ENCODE results near the gene VWA5B1. TPM values are rescaled to one million over a fixed set of nuclear protein-coding genes. Genes with fewer than 3 reads are reported as not detected.

VWA5B1 gene
- total RNA-seq, 1 donor: not detected

GRCh38 chr1:20345419-20345818 is 54.7 kb downstream of the VWA5B1 start:
- no peak overlapping the region for H3K4me3 ChIP-seq (ENCODE audit: low read depth, low read length)
- no peak for TF ChIP-seq CTCF (IDR thresholded peaks at IDR 0.05; ENCODE audit: insufficient read depth, low read length)
- DNase-seq (ENCODE audit: low read depth): no peak

GRCh38 chr1:20346433-20346832 is 55.8 kb downstream of the VWA5B1 start:
- no peak overlapping the region for H3K4me3 ChIP-seq (ENCODE audit: low read depth, low read length)
- no peak for DNase-seq (ENCODE audit: low read depth)
- TF ChIP-seq CTCF (IDR thresholded peaks at IDR 0.05; ENCODE audit: insufficient read depth, low read length): no peak

- no peak for TF ChIP-seq CTCF (IDR thresholded peaks at IDR 0.05; ENCODE audit: insufficient read depth, low read length)
- no peak overlapping the region for H3K4me3 ChIP-seq (ENCODE audit: low read depth, low read length)
- DNase-seq (ENCODE audit: low read depth): no peak
These were observed 57.0 kb downstream of the VWA5B1 start for GRCh38 chr1:20347699-20348098.

- no peak for DNase-seq (ENCODE audit: low read depth)
- H3K4me3 ChIP-seq (ENCODE audit: low read depth, low read length): no peak overlapping the region
- no peak for TF ChIP-seq CTCF (IDR thresholded peaks at IDR 0.05; ENCODE audit: insufficient read depth, low read length)
These were observed 57.7 kb downstream of the VWA5B1 start for GRCh38 chr1:20348326-20348915.

- no peak overlapping the region for H3K4me3 ChIP-seq (ENCODE audit: low read depth, low read length)
- TF ChIP-seq CTCF (IDR thresholded peaks at IDR 0.05; ENCODE audit: insufficient read depth, low read length): no peak
- no peak for DNase-seq (ENCODE audit: low read depth)
These were observed 58.9 kb downstream of the VWA5B1 start for GRCh38 chr1:20349561-20349960.

- TF ChIP-seq CTCF (IDR thresholded peaks at IDR 0.05; ENCODE audit: insufficient read depth, low read length): no peak
- no peak overlapping the region for H3K4me3 ChIP-seq (ENCODE audit: low read depth, low read length)
- no peak for DNase-seq (ENCODE audit: low read depth)
These were observed 59.3 kb downstream of the VWA5B1 start for GRCh38 chr1:20349971-20350370.

GRCh38 chr1:20350421-20350820 is 59.7 kb downstream of the VWA5B1 start:
- H3K4me3 ChIP-seq (ENCODE audit: low read depth, low read length): no peak overlapping the region
- DNase-seq (ENCODE audit: low read depth): no peak
- no peak for TF ChIP-seq CTCF (IDR thresholded peaks at IDR 0.05; ENCODE audit: insufficient read depth, low read length)

Measured in fibroblast of the aortic adventitia (primary cell).